ENCODE data around the gene CD40LG. TPM values are rescaled to one million over a fixed set of nuclear protein-coding genes. Genes with fewer than 3 reads are reported as not detected.

Gene CD40LG
- total and polyA plus RNA-seq, 8 donors = 0.09 to 0.19 (median 0.11) TPM; not detected in 4

Other genes starting within 250 kb of the CD40LG start
- under 1 TPM in 3 of 6 donors, not detected in 3; 0.12 to 0.16 (median 0.14) TPM for gene BRS3, start 160.2 kb upstream of the CD40LG start, total RNA-seq
- under 1 TPM; 0.11 to 0.21 TPM for gene BRS3, start 160.2 kb upstream of the CD40LG start, polyA plus RNA-seq
- gene HTATSF1, start 150.6 kb upstream of the CD40LG start, total RNA-seq = 10 to 100 TPM in 4 of 6 donors, 1 to 10 TPM in 2; 9.2 to 16.0 (median 12.2) TPM
- 10 to 100 TPM; 12.6 to 26.4 TPM for gene HTATSF1, start 150.6 kb upstream of the CD40LG start, polyA plus RNA-seq
- 1 to 10 TPM in 1 of 6 donors, under 1 TPM in 5; 0.32 to 2.7 (median 0.75) TPM for gene VGLL1, start 115.9 kb upstream of the CD40LG start, total RNA-seq
- 1 to 10 TPM in 1 of 2 donors, under 1 TPM in 1; 0.91 to 1.0 TPM for gene VGLL1, start 115.9 kb upstream of the CD40LG start, polyA plus RNA-seq
- gene ARHGEF6, start 132.8 kb downstream of the CD40LG start, total RNA-seq = 1 to 10 TPM; 1.2 to 6.2 (median 2.7) TPM
- 1 to 10 TPM; 1.2 to 1.9 TPM for gene ARHGEF6, start 132.8 kb downstream of the CD40LG start, polyA plus RNA-seq
- 100 to 1,000 TPM in 2 of 6 donors, 10 to 100 TPM in 4; 71.7 to 129 (median 81.8) TPM for gene RBMX, start 232.6 kb downstream of the CD40LG start, total RNA-seq
- gene RBMX, start 232.6 kb downstream of the CD40LG start, polyA plus RNA-seq = 10 to 100 TPM; 45.3 to 86.6 TPM